Gastrocnemius medialis (tissue), 4 donors: ENCODE data around the gene TECPR2.

Experiments used
- POLR2A ChIP-seq, 2 donors: fragments of 450-650 bp; IDR thresholded peaks; one replicate each; pipeline ENCODE4 v1.6.1; 2017; ENCODE audit warnings: antibody characterized with exemption in 2 of 2, mild to moderate bottlenecking in 2 of 2, moderate library complexity in 2 of 2
- TF ChIP-seq, protein P1 (sequence below), 5 experiments: fragments of 450-650 bp in 3 of 5; fragments of 200-600 bp in 2 of 5; sonication (generic) in 2 of 5; IDR thresholded peaks in 4 of 5; conservative IDR thresholded peaks in 1 of 5; 1 replicate in 4 of 5; 2 replicates in 1 of 5; pipeline ENCODE4 v1.5.1; 2016 to 2019; ENCODE audit warnings: antibody characterized with exemption in 5 of 5, mild to moderate bottlenecking in 3 of 5, moderate library complexity in 3 of 5

DNA sequence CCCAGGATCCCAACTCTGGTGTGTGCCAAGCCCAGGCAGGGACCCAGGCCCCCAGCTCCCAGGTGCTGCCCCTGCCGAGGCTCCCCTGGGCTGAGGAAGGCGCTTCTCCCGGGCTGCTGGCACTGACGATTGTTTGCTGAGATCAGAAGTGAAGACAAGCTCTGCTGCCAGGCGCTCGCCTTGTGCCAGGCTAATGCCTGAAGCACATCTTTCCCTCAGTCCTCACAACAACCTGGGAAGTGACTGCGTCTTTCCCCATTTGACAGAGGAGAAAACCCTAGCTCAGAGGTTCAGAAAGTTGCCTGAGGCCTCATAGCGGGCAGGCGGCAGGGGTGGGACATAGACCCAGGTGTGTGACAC lies 110.0 kb downstream of the TECPR2 start:
- no peak for TF ChIP-seq POLR2A (IDR thresholded peaks at IDR 0.05)
- TF ChIP-seq, protein P1, sequence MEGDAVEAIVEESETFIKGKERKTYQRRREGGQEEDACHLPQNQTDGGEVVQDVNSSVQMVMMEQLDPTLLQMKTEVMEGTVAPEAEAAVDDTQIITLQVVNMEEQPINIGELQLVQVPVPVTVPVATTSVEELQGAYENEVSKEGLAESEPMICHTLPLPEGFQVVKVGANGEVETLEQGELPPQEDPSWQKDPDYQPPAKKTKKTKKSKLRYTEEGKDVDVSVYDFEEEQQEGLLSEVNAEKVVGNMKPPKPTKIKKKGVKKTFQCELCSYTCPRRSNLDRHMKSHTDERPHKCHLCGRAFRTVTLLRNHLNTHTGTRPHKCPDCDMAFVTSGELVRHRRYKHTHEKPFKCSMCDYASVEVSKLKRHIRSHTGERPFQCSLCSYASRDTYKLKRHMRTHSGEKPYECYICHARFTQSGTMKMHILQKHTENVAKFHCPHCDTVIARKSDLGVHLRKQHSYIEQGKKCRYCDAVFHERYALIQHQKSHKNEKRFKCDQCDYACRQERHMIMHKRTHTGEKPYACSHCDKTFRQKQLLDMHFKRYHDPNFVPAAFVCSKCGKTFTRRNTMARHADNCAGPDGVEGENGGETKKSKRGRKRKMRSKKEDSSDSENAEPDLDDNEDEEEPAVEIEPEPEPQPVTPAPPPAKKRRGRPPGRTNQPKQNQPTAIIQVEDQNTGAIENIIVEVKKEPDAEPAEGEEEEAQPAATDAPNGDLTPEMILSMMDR (IDR thresholded peaks at IDR 0.05 in 4 of 5, conservative IDR thresholded peaks at IDR 0.05 in 1 of 5) = no peak
